ENCODE measurements around the gene CRHR1.

GRCh38 chr17:45788057-45788456 is 3.9 kb downstream of the CRHR1 start:
- no peak for TF ChIP-seq TAF1 (IDR thresholded peaks at IDR 0.05; ENCODE audit: borderline replicate concordance, insufficient read depth, low read length)
- TF ChIP-seq REST (IDR thresholded peaks at IDR 0.05; ENCODE audit: insufficient read depth in 1 of 2, low read depth in 2 of 2, low read length in 2 of 2) = no peak
- no peak for TF ChIP-seq POLR2AphosphoS5 (IDR thresholded peaks at IDR 0.05; ENCODE audit: low read depth, low read length)
- no peak for TF ChIP-seq SIN3A (IDR thresholded peaks at IDR 0.05; ENCODE audit: borderline replicate concordance, insufficient read depth, low read length)

All from PFSK-1 (cell line).